T-helper 22 cell (primary cell): ENCODE data around the gene ACY1.

Experiments
- DNase-seq: peaks from one replicate; pipeline ENCODE4 v3.0.0-alpha.2; 2020; ENCODE audit warnings: low read depth

The ACY1 gene

GRCh38 chr3:51963951-51964451 lies 19.3 kb upstream of the ACY1 start:
- no peak for DNase-seq

GRCh38 chr3:51964521-51964920 lies 18.8 kb upstream of the ACY1 start:
- no peak for DNase-seq

- no peak for DNase-seq
These were observed 17.3 kb upstream of the ACY1 start for GRCh38 chr3:51966016-51966415.

GRCh38 chr3:51966486-51966885 lies 16.8 kb upstream of the ACY1 start:
- no peak for DNase-seq

- DNase-seq, result no peak
These were observed 16.4 kb upstream of the ACY1 start for GRCh38 chr3:51966922-51967383.

GRCh38 chr3:51967384-51968169 lies 15.8 kb upstream of the ACY1 start, which contains the start of gene PCBP4:
Gene PCBP4 (minus strand): TSS chr3:51967454. CDS start chr3:51961240, 6,214 bp downstream.
- peak; percentile 30 for DNase-seq

- no peak for DNase-seq
These were observed 15.1 kb upstream of the ACY1 start for GRCh38 chr3:51968170-51968775.

GRCh38 chr3:51968883-51969678 lies 14.3 kb upstream of the ACY1 start:
- no peak for DNase-seq

GRCh38 chr3:51969841-51970240 lies 13.5 kb upstream of the ACY1 start:
- no peak for DNase-seq

- no peak for DNase-seq
These were observed 12.6 kb upstream of the ACY1 start for GRCh38 chr3:51970606-51971300.

GRCh38 chr3:51971350-51971749 lies 12.0 kb upstream of the ACY1 start:
- DNase-seq, result no peak

GRCh38 chr3:51974277-51974962 lies 8.9 kb upstream of the ACY1 start:
- DNase-seq, result no peak

- peak; percentile 74 for DNase-seq
These were observed 8.1 kb upstream of the ACY1 start, which contains the start of gene ABHD14A for GRCh38 chr3:51974963-51975851. Gene ABHD14A (plus strand): TSS chr3:51975064. CDS start chr3:51975136, 72 bp downstream.

GRCh38 chr3:51975852-51976549 lies 7.3 kb upstream of the ACY1 start:
- no peak for DNase-seq

- no peak for DNase-seq
These were observed 5.7 kb upstream of the ACY1 start for GRCh38 chr3:51977446-51978142.

- no peak for DNase-seq
These were observed 5.2 kb upstream of the ACY1 start for GRCh38 chr3:51978143-51978502.

GRCh38 chr3:51980253-51980652 lies 3.1 kb upstream of the ACY1 start:
- no peak for DNase-seq

- no peak for DNase-seq
These were observed 940 bp upstream of the ACY1 start for GRCh38 chr3:51982352-51982837.
